SK-N-MC (cell line): ENCODE data around the gene CNGB1.

Experiments used
- DNase-seq: peaks from one replicate; pipeline ENCODE4 v3.0.0-alpha.2; 2011; ENCODE audit warnings: low read depth, low spot score
- H3K27ac ChIP-seq: fragments of 200-600 bp; sonication (generic); 2 replicates; pipeline ENCODE4 v1.5.1; 2016; ENCODE audit warnings: mixed run types
- H3K36me3 ChIP-seq: fragments of 200-600 bp; sonication (generic); 2 replicates; pipeline ENCODE4 v1.6.1; 2017; ENCODE audit warnings: antibody characterized with exemption, low read length, mixed read lengths; ENCODE audit not compliant: insufficient read depth
- H3K4me3 ChIP-seq: fragments of 200-600 bp; sonication (generic); 2 replicates; pipeline ENCODE4 v1.5.1; 2016
- H3K9ac ChIP-seq: fragments of 200-600 bp; sonication (generic); 2 replicates; pipeline ENCODE4 v1.8.0; 2017; ENCODE audit warnings: mixed run types, mixed read lengths; ENCODE audit not compliant: insufficient read length
- H3K9me3 ChIP-seq: fragments of 200-600 bp; sonication (generic); 2 replicates; pipeline ENCODE4 v1.6.1; 2017; ENCODE audit warnings: low read depth, mild to moderate bottlenecking, antibody characterized with exemption, low read length, moderate library complexity, mixed read lengths
- EZH2 ChIP-seq: fragments of 200-600 bp; sonication (generic); IDR thresholded peaks from one replicate; pipeline ENCODE4 v1.6.1; 2017; ENCODE audit warnings: antibody characterized with exemption
- FOXP2 ChIP-seq: optimal IDR thresholded peaks from 2 replicates; pipeline ENCODE3; 2011; ENCODE audit warnings: mild to moderate bottlenecking, moderate library complexity; ENCODE audit not compliant: insufficient read depth; ENCODE audit errors: extremely low read length, control extremely low read depth
- POLR2AphosphoS5 ChIP-seq: IDR thresholded peaks from 2 replicates; pipeline ENCODE4 v1.6.1; 2012; ENCODE audit warnings: mild to moderate bottlenecking, low read depth, low read length, borderline replicate concordance

CNGB1 gene

DNA sequence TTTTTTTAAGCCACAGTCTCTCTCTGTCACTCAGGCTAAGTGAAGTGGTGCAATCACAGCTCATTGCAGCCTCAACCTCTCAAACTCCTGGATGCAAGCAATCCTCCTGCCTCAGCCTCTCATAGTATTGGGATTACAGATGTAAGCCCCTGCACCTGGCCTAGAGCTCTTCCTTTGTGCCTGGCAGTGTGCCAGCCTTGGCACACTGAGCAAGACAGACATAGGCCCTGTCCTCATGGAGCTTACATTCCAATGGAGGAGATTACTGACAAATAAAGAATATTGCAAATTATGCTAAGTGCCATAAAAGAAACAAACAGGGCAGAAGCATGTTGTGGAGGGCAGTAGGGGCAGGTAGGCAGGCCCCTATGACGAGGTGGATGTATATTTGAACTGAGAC is 920 bp upstream of the CNGB1 start:
- H3K9me3 ChIP-seq, result no peaks in the 10 kb centered on the region
- no peak overlapping the region for H3K9ac ChIP-seq
- no peak overlapping the region for H3K27ac ChIP-seq
- H3K4me3 ChIP-seq, result no peak overlapping the region
- TF ChIP-seq FOXP2, result no peak
- TF ChIP-seq POLR2AphosphoS5, result no peak
- TF ChIP-seq EZH2, result no peak
- H3K36me3 ChIP-seq, result no peaks in the 10 kb centered on the region
- DNase-seq, result no peak

DNA sequence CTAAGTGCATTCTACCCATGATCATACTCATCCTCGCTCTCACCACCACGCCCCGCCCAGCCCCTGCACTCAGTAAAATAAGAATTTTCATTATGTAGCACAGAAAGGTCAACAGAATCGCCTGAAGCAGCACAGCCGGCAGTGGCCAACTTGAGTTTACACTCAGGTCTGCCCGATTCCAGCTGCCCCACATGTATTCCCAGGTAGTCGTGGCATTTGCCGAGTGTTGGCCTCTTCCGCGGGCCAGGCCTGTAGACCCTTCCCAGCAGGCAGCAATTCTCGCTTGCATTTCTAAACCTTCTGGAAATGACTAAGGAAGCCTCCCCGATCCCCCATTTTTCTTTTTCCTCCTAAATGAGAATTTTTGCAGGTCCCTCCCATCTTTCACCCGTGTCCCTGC is 609 bp downstream of the CNGB1 start:
- no peaks in the 10 kb centered on the region for H3K36me3 ChIP-seq
- TF ChIP-seq POLR2AphosphoS5 (no peak), EZH2 (no peak), FOXP2 (no peak)
- no peak overlapping the region for H3K9ac ChIP-seq
- DNase-seq, result no peak
- no peak overlapping the region for H3K4me3 ChIP-seq
- H3K27ac ChIP-seq, result no peak overlapping the region
- H3K9me3 ChIP-seq, result no peaks in the 10 kb centered on the region

DNA sequence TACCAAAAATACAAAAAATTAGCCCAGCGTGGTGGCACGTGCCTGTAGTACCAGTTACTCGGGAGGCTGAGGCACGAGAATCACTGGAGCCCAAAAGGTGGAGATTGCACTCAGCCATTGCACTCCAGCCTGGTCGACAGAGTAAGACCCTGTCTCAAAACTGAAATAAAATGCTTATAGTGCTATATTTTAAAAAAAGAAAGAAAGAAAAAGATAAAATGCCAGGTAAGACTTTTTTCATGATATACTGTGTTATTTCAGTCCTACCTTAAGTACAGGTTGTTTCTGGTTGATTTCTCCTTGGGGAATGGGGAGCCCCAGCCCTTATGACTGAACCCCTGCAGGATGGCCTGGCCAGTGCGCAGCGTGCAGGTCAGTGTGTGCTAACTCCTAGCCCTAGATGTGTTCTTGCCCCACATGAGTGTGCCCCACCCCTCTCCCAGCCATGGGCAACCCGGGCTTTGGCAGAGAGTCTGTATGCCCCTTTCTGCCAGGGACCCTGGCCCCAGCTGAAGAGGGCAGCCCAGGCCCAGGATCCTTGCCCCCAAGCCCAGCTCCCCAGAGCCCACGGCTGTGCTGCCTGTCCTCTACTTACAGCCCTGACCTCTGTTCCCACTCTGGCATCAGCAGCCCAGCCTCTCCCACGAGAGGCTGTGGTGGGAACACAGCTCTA is 1.3 kb downstream of the CNGB1 start:
- Histone ChIP-seq H3K27ac (no peak overlapping the region), H3K4me3 (no peak overlapping the region), H3K36me3 (no peaks in the 10 kb centered on the region), H3K9me3 (no peaks in the 10 kb centered on the region), H3K9ac (no peak overlapping the region)
- no peak for DNase-seq
- no peak for TF ChIP-seq POLR2AphosphoS5
- no peak for TF ChIP-seq FOXP2
- no peak for TF ChIP-seq EZH2

DNA sequence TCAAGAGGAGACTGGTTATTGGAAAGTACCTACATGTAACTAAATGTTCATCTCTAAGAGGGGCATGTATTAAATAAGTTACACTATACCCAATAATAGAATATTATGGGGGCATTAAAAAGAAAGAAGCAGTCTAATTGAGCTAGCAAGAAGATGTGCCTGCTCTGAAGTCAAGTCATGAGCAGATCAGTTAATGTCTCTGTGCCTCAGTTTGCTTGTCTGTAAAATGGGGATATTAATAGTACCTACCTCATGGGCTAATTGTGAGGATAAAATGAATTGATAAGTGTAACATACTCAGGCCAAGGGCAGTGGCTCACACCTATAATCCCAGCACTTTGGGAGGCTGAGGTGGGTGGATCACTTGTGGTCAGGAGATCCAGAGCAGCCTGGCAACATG is 3.0 kb downstream of the CNGB1 start:
- no peak for DNase-seq
- Histone ChIP-seq H3K27ac (no peak overlapping the region), H3K4me3 (no peak overlapping the region), H3K9me3 (no peaks in the 10 kb centered on the region), H3K9ac (no peak overlapping the region), H3K36me3 (no peaks in the 10 kb centered on the region)
- TF ChIP-seq EZH2 (no peak), POLR2AphosphoS5 (no peak)

DNA sequence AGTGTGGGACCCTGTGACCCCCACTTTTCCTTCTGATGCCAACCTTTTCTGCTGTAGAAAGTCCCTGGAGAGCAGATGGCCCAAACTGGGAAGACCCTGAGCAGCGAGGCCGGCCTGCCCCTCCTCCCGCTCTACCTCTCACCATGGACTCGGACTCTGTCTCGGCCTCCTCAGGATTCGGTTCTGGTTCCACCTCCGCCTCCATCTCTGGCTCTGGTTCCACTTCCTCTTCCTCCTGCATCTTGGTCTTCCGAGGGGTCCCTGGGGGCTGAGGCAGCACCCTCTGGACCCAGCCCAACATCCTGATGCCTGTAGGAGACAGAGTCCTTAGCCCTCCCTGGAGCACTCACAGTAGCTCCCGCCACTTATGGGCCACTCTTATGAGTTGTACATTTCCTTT is 3.9 kb downstream of the CNGB1 start:
- Histone ChIP-seq H3K36me3 (no peaks in the 10 kb centered on the region), H3K9ac (no peak overlapping the region), H3K4me3 (no peak overlapping the region), H3K9me3 (no peaks in the 10 kb centered on the region), H3K27ac (no peak overlapping the region)
- no peak for DNase-seq
- TF ChIP-seq POLR2AphosphoS5 (no peak), EZH2 (no peak), FOXP2 (no peak)

DNA sequence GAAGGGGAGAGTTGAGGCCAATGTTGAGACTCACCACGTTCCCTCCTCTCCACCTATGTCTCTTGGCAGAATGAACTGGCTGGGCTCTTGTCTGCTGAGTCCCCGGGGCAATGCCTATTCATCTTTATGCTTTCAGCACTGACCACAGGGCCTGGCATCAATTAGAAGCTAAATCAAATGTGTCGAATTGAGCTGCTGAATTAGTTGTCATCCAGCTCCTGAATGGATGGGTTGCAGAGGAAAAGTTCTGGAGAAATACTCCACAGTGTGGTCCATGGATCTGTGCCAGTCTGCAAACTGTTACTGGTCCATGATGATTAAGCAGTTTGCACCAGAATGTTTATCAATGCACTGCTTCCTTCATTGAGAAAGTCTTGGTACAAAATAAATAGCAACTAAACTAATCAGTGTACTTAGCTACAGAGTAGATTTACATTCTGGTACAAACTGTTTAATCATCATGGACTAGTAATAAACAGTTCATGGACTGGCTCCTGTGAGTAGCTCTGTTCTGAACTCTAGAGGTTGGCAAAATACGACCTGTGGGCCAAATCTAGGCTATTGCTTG is 4.6 kb downstream of the CNGB1 start:
- TF ChIP-seq POLR2AphosphoS5 (no peak), EZH2 (no peak), FOXP2 (no peak)
- no peak for DNase-seq
- Histone ChIP-seq H3K4me3 (no peak overlapping the region), H3K27ac (no peak overlapping the region), H3K9me3 (no peaks in the 10 kb centered on the region), H3K9ac (no peak overlapping the region), H3K36me3 (no peaks in the 10 kb centered on the region)

DNA sequence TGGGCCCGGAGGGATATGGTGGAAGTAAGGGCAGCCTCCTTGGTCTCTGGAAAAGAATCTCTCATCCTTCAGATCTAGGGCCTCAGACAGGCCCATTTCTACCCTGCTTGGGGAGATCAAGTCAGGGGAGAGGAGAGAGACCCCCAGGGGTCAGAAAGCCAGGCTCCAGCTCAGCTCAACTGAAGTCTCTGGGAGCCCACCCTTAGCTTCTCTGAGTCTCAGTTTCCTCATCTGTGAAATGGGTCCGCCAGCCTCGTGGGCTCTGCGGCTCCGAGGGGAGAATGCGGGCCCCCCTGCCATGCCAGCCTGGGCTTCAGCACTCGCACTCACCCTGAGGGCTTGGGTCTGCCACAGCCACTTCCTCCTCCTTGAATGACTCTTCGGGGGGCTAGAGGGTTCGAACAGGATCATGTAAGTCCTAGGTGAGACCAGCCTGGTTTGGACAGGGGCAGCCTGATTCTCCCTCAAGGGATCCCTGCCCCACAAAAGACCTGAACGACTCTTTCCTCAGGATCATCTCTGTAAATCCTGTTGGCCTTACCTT is 6.7 kb downstream of the CNGB1 start:
- Histone ChIP-seq H3K9ac (no peak overlapping the region), H3K36me3 (no peaks in the 10 kb centered on the region), H3K27ac (no peak overlapping the region), H3K9me3 (no peaks in the 10 kb centered on the region), H3K4me3 (no peak overlapping the region)
- no peak for DNase-seq
- TF ChIP-seq EZH2, result no peak
- TF ChIP-seq FOXP2, result no peak
- no peak for TF ChIP-seq POLR2AphosphoS5

DNA sequence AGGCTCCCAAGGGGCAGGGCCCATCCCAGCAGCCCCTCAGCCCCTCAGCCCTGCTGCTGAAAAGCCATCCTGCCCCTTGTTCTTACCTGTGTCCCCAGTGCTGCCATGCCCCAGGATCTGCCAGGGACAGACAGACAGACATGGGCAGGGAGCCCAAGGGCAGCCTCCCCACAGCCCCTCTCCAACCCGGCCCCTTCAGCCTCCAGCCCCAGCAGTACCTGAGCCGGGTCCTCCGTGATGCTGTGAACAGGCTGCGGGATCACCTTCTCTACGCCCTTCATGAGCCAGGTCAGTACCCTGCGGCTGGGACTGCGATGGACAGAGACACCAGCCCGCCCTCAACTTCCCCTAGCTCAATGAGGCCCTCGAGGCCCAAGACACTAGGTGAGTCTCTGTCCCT is 8.2 kb downstream of the CNGB1 start:
- H3K36me3 ChIP-seq, result no peaks in the 10 kb centered on the region
- H3K9me3 ChIP-seq, result no peaks in the 10 kb centered on the region
- no peak overlapping the region for H3K4me3 ChIP-seq
- H3K27ac ChIP-seq, result no peak overlapping the region
- DNase-seq, result no peak
- TF ChIP-seq FOXP2 (no peak), POLR2AphosphoS5 (no peak), EZH2 (no peak)
- no peak overlapping the region for H3K9ac ChIP-seq

DNA sequence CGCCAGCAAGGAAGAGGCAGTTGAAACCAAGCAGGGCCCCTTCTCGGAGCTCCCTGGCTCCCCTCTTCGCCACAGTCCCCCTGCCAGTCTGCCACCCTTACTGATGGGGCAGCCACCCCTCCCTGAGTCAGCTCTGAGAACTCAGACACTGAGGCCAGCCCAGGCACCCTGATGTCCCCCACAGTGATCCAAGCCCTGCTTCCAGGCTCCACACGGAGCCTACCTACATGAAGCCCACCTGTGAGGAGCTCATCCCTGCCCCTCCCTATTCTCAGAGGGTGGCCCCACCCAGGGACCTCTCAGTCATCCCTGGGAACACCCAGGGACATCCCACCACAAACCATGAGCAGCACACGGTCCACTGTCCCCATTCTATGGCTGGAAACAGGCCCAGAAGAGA is 8.9 kb downstream of the CNGB1 start:
- H3K9me3 ChIP-seq, result no peaks in the 10 kb centered on the region
- no peak overlapping the region for H3K27ac ChIP-seq
- H3K9ac ChIP-seq, result no peak overlapping the region
- H3K36me3 ChIP-seq, result no peaks in the 10 kb centered on the region
- no peak for DNase-seq
- TF ChIP-seq POLR2AphosphoS5 (no peak), EZH2 (no peak), FOXP2 (no peak)
- no peak overlapping the region for H3K4me3 ChIP-seq
